ENCODE measurements around the gene UHMK1.
"Not testable (repeated sequence)": the region's sequence is repeated elsewhere in the genome, so short reads cannot be mapped to it uniquely, and the experiment has no call there.

Gene UHMK1, protein sequence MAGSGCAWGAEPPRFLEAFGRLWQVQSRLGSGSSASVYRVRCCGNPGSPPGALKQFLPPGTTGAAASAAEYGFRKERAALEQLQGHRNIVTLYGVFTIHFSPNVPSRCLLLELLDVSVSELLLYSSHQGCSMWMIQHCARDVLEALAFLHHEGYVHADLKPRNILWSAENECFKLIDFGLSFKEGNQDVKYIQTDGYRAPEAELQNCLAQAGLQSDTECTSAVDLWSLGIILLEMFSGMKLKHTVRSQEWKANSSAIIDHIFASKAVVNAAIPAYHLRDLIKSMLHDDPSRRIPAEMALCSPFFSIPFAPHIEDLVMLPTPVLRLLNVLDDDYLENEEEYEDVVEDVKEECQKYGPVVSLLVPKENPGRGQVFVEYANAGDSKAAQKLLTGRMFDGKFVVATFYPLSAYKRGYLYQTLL

DNA sequence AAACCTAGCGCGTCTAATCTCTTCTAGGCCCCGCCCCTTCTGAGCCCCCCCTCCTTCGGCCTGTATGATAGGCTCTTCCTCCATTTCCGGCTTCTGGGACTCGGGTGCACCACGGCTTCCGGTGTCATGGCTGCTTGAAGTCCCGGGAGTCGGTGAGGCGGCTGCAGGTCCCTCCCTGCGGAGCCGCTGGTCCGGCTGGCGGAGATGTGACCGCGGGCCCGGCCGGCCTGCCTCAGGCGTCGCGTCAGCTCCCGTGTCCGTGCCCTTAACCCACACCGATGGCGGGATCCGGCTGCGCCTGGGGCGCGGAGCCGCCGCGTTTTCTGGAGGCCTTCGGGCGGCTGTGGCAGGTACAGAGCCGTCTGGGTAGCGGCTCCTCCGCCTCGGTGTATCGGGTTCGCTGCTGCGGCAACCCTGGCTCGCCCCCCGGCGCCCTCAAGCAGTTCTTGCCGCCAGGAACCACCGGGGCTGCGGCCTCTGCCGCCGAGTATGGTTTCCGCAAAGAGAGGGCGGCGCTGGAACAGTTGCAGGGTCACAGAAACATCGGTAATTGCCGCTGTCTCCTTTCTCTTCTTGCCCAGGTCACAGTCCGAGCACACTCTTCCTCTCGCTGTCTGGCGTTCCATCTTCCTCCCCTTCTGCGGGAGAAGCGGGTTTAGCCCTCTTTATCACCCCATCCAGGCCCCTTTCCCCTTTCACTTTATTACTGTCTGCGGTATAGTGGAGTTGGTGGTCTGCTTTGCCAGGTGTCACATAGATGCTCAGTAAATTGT, at the start of gene UHMK1:
UHMK1 (plus strand) TSS at position 96 of the 773 bp plus-strand sequence; CDS start at position 279, 183 bp downstream.
- peak; percentile 78 to 83 for DNase-seq (ENCODE audit: low read depth in 2 of 2, low spot score in 1 of 2)

DNA sequence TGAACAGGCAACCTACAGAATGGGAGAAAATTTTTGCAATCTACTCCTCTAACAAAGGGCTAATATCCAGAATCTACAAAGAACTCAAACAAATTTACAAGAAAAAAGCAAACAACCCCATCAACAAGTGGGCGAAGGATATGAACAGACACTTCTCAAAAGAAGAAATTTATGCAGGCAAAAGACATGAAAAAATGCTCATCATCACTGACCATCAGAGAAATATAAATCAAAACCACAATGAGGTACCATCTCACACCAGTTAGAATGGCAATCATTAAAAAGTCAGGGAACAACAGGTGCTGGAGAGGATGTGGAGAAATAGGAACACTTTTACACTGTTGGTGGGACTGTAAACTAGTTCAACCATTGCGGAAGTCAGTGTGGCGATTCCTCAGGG, 43.3 kb upstream of the UHMK1 start:
- DNase-seq (ENCODE audit: low read depth in 2 of 2, low spot score in 1 of 2), result not testable (repeated sequence)

GRCh38 chr1:162456323-162456722, 41.3 kb upstream of the UHMK1 start:
- DNase-seq (ENCODE audit: low read depth in 2 of 2, low spot score in 1 of 2), result no peak

GRCh38 chr1:162458236-162458635, 39.4 kb upstream of the UHMK1 start:
- no peak for DNase-seq (ENCODE audit: low read depth in 2 of 2, low spot score in 1 of 2)

- DNase-seq (ENCODE audit: low read depth in 2 of 2, low spot score in 1 of 2), result not testable (repeated sequence)
Observed at GRCh38 chr1:162462425-162462824, 35.2 kb upstream of the UHMK1 start.

DNA sequence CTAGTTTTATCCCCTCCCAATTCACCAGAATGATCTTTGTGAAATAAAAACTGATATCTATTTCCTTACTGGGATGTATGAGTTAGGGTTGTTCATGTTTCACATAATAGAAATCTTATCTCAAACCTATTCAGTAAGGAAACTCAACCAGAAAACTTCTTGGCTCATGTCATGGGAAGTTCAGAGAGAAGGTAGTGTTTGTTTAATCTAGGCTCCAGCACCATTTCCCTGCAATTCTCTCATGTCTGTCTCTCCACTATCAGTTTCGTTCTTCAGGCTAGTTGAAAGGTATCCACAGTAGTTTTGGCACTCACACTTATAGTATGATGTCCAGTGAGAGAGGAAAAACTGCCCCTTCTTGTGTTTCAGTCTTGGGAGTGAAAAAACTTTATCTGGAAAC, 34.6 kb upstream of the UHMK1 start:
- no peak for DNase-seq (ENCODE audit: low read depth in 2 of 2, low spot score in 1 of 2)

- DNase-seq (ENCODE audit: low read depth in 2 of 2, low spot score in 1 of 2), result no peak
Observed at GRCh38 chr1:162466797-162467196, 30.8 kb upstream of the UHMK1 start.

- no peak for DNase-seq (ENCODE audit: low read depth in 2 of 2, low spot score in 1 of 2)
Observed at GRCh38 chr1:162470216-162470615, 27.4 kb upstream of the UHMK1 start.

GRCh38 chr1:162471290-162471853, 26.2 kb upstream of the UHMK1 start:
- no peak for DNase-seq (ENCODE audit: low read depth in 2 of 2, low spot score in 1 of 2)

GRCh38 chr1:162475089-162475488, 22.5 kb upstream of the UHMK1 start:
- DNase-seq (ENCODE audit: low read depth in 2 of 2, low spot score in 1 of 2), result no peak

- DNase-seq (ENCODE audit: low read depth in 2 of 2, low spot score in 1 of 2), result no peak
Observed at GRCh38 chr1:162475539-162476185, 22.0 kb upstream of the UHMK1 start.

DNA sequence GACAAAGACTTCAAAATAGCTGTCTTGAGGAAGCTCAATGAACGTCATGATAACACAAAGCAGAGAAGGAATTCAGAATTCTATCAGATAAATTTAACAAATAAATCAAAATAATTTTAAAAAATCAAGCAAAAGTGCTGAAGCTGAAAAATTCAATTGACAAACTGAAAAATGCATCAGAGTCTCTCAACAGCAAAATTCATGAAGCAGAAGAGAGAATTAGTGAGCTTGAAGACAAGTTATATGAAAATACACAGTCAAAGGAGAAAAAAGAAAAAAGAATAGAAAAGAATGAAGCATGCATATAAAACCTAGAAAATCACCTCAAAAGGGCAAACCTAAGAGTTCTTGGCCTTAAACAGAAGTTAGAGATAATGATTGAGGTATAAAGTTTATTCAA, 21.0 kb upstream of the UHMK1 start:
- DNase-seq (ENCODE audit: low read depth in 2 of 2, low spot score in 1 of 2), result no peak

DNA sequence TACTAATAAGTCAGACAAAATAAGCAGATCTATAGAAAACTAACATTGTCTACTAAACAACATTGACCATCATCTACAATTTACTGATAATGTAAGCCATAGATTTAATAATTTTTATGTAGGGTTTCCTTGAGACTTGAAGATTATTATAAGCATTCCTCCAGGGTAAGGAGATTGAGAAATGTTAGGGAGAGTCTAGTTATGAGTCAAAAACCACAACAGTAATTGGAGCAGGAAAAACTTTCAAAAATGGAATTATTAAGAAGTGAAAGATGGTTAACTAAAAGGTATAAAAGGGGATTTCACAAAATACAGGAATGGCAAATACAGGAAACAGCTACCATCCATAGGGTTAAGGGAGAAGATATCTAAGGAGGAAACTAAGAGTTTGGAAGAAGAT, 12.4 kb upstream of the UHMK1 start:
- DNase-seq (ENCODE audit: low read depth in 2 of 2, low spot score in 1 of 2), result no peak

GRCh38 chr1:162487241-162487640, 10.4 kb upstream of the UHMK1 start:
- no peak for DNase-seq (ENCODE audit: low read depth in 2 of 2, low spot score in 1 of 2)

DNA sequence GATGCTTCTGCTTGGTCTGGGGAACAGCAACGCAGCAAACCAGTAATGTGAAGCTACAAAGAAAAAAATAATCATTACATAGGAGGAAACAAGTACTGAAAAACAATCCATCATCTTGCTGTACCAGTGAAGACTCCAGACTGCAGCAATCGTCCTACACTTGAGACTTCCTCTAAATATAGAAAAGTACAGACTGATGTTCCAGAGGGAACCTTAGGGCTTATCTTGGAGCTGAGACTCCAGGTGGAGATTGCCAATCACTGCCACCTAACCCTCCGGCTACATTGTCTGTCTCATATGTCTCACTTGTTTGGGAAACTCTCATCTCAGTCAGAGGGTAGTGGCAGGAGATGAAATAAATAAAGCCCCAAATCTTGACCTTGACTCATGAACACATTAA, 9.4 kb upstream of the UHMK1 start:
- no peak for DNase-seq (ENCODE audit: low read depth in 2 of 2, low spot score in 1 of 2)

GRCh38 chr1:162495531-162496233, 1.9 kb upstream of the UHMK1 start:
- not testable (repeated sequence) for DNase-seq (ENCODE audit: low read depth in 2 of 2, low spot score in 1 of 2)

- no peak for DNase-seq (ENCODE audit: low read depth in 2 of 2, low spot score in 1 of 2)
Observed at GRCh38 chr1:162497104-162497722, 405 bp upstream of the UHMK1 start.

DNA sequence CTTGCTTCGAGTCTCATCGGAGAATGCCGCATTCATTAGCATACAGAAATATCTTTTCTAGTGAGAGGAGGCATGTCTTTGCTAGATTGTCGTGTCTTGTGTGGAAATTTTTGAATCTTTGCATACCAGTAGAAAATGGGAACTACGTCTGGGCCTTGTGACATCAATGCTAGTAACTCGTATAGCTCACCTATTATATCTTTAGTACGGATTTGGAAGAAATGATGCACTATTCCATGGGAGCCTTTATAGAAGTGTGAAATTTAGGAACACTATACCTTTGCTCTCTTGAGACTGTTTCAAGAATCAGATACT, 835 bp downstream of the UHMK1 start:
- no peak for DNase-seq (ENCODE audit: low read depth in 2 of 2, low spot score in 1 of 2)

DNA sequence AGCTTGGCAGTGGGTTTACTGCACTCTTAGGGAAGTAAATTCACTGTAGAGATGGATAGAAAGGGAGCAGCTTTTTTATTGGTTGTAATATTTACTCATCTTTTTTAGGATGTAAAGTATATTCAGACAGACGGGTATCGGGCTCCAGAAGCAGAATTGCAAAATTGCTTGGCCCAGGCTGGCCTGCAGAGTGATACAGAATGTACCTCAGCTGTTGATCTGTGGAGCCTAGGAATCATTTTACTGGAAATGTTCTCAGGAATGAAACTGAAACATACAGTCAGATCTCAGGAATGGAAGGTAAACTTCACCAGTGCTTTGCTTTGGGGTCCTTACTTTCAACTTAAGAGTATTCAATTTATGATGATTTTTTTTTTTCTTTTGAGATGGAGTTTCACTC, 3.2 kb downstream of the UHMK1 start:
- DNase-seq (ENCODE audit: low read depth in 2 of 2, low spot score in 1 of 2), result no peak

DNA sequence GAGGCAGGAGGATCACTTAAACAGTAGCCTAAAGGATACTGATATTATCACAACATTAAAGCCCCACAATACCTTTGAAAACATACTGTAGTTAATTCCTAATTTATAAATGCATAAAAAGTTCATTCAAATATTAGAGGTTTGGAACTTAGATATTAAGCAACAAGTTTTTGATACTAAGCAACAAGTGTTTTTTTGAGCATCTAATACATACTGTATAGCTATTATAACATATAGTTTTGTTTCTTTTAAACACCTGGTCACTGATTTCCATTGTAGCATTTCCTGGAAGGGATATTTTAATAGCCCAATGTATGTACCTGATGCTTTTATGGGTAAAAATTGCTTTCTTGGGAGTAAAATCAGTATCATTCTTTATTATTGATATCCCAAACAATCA, 4.5 kb downstream of the UHMK1 start:
- no peak for DNase-seq (ENCODE audit: low read depth in 2 of 2, low spot score in 1 of 2)

DNA sequence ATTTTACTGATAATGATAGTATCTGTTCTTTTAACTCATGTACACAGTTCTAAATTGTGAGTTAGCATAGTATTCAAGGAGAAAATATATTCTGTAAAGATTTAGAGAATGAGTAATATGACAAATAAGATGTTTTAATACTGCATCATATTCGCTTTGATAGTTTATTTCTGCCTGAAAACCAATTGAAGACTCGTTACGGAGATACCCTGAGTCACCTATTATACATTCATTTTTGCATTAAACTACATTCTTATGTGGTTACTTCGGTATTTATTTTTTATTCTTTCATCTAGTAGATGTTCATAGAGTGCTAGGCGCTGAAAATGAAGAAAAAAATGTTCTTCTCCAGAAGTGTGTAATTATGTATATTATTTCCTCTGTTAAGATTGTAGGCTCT, 5.3 kb downstream of the UHMK1 start:
- no peak for DNase-seq (ENCODE audit: low read depth in 2 of 2, low spot score in 1 of 2)

Measured in stimulated activated CD8-positive, alpha-beta memory T cell treated with anti-CD3 and anti-CD28 coated beads, Interleukin-4, amount 100 ng/mL, for 4 hours (primary cell).